Activated T-cell treated with anti-CD3 and anti-CD28 coated beads, Interleukin-2, amount 50 U/mL, for 72 hours (primary cell): Measurements from ENCODE around the gene MRPS27. TPM values are rescaled to one million over a fixed set of nuclear protein-coding genes. Genes with fewer than 3 reads are reported as not detected.

ENCODE experiments used
- ATAC-seq, 2 donors: fragments of 150-1000 bp; cut with Tn5 transposase; replicated peaks in 1 of 2; 2 replicates each; pipeline ENCODE4 v1.10.0; 2021; ENCODE audit warnings: moderate library complexity in 2 of 2, mild to moderate bottlenecking in 1 of 2
- DNase-seq, 2 donors: peaks; one replicate each; pipeline ENCODE4 v3.0.0; 2021 to 2022; ENCODE audit warnings: mixed read lengths in 1 of 2
- H3K27ac Mint-ChIP-seq: one replicate; pipeline ENCODE4 v1.8.0; 2022; ENCODE audit warnings: mild to moderate bottlenecking, moderate library complexity, mixed read lengths
- H3K27me3 Mint-ChIP-seq: one replicate; pipeline ENCODE4 v1.8.0; 2022; ENCODE audit warnings: low read depth, mixed read lengths
- H3K36me3 Mint-ChIP-seq, 2 donors: one replicate each; pipeline ENCODE4 v1.8.0; 2022; ENCODE audit warnings: mixed read lengths in 2 of 2, mild to moderate bottlenecking in 1 of 2; ENCODE audit not compliant: insufficient read depth in 2 of 2
- H3K4me1 Mint-ChIP-seq: one replicate; pipeline ENCODE4 v1.8.0; 2022; ENCODE audit warnings: low read depth, mixed read lengths
- H3K4me3 Mint-ChIP-seq, 2 donors: one replicate each; pipeline ENCODE4 v1.8.0; 2022; ENCODE audit warnings: mild to moderate bottlenecking in 2 of 2, mixed read lengths in 2 of 2, moderate library complexity in 2 of 2
- H3K9me3 Mint-ChIP-seq, 2 donors: one replicate each; pipeline ENCODE4 v1.8.0; 2022; ENCODE audit warnings: mixed read lengths in 2 of 2
- total RNA-seq, 2 donors: library from RNA; stranded (reverse); gene quantifications; one replicate each; pipeline ENCODE4 v1.2.3, GENCODE V29; 2022

MRPS27 gene
- total RNA-seq, 2 donors from 2014 or later = 80.5 to 83.7 TPM

DNA sequence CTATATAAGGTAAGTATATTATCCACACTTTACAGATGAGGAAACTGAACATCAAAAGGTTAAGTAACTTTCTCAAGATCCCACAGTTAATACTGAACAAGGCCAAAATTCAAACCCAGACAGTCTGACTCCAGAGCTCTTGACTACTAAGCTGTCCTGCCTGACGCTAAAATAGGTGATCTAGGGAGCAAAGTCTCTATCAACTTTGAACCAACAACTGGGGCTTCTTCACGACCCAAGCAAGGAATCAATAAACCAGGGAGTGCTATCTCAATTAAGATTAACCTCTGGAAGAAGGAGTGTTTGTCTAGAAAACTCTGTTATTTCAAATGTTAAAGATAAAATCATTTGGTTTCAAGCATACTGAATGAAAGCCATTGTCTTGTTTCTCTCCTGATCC, 64.4 kb downstream of the MRPS27 start:
- Mint-ChIP-seq H3K27ac (peak overlapping the region; percentile 28), H3K27me3 (no peaks in the 10 kb centered on the region), H3K4me1 (no peaks in the 10 kb centered on the region), H3K9me3 (no peaks in the 10 kb centered on the region), H3K36me3 (peaks cover 2 to 9% of the 10 kb centered on the region in 2 donors), H3K4me3 (no peak overlapping the region)
- DNase-seq = no peak
- no peak for ATAC-seq

DNA sequence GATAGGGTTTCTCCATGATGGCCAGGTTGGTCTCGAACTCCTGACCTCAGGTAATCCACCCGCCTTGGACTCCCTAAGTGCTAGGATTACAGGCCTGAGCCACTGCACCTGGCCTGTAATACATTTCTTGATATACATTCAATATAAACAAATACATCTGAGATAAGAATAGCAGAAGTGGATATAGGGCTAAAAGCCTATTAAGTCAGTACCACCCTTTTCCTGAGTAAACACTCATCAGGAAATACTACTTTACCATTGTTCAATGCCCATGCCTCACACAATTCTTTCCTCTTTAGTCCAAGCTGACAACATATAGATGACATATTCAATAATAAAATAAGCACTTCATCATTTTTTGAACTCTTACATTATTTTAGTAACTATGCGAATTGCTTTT, 64.8 kb downstream of the MRPS27 start:
- Mint-ChIP-seq H3K27me3 (no peaks in the 10 kb centered on the region), H3K9me3 (no peaks in the 10 kb centered on the region), H3K4me3 (no peak overlapping the region), H3K36me3 (peaks cover 2 to 9% of the 10 kb centered on the region in 2 donors), H3K27ac (peak overlapping the region; percentile 28), H3K4me1 (no peaks in the 10 kb centered on the region)
- ATAC-seq = no peak
- no peak for DNase-seq

DNA sequence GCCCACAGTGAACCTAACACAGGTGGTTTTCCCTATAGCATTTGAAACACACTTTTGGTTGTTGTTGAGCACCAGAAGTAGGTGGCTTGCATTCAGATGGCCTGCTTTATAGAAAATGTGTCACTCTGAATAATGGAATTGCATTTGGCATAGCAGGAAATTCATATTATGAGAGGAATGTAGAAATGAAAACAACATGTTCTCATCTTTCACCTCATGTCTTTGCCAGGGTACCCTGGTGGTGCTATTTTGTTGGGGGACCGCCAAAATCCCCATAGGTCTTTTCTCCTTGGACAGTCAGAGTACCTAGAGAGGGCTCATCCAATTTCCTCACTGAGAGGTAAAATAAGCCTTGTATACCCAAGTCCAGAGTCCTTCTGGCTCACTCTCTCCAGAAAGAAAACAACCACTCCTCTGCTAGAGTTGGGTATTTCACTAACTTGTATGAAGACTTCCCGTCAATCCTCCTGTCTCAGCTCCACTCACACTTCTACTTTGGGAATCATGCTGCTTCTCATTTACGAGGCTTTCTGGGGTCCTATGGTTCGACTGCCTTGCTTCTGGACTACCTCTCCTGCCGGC, 67.4 kb downstream of the MRPS27 start:
- Mint-ChIP-seq H3K9me3 (no peaks in the 10 kb centered on the region), H3K27ac (no peak overlapping the region), H3K27me3 (no peaks in the 10 kb centered on the region), H3K4me3 (no peak overlapping the region), H3K4me1 (no peaks in the 10 kb centered on the region), H3K36me3 (peaks cover 2 to 7% of the 10 kb centered on the region in 2 donors)
- ATAC-seq (no peak), DNase-seq (no peak)

DNA sequence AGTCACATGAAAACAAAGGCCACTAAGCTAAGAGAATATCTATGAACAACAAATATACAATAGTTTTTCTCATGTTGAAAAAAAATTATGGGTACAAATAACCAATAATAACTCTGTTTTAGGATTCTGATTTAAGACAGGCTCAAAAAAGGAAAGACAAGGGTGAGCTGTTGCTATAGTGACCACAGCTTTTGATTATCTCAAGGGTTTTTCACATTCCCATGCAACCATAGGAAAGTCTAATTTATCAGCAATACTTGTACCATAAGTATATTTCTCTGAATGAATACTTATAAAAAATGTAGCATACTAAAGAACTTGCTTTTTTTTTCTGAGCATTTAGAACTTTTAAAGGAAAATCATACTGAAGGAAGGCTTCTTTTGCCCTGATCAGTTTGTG, 68.0 kb downstream of the MRPS27 start:
- peaks cover 1% of the 10 kb centered on the region for H3K4me1 Mint-ChIP-seq
- no peaks in the 10 kb centered on the region for H3K27me3 Mint-ChIP-seq
- H3K4me3 Mint-ChIP-seq = no peak overlapping the region
- peaks cover 2 to 5% of the 10 kb centered on the region in 2 donors for H3K36me3 Mint-ChIP-seq
- H3K9me3 Mint-ChIP-seq = no peaks in the 10 kb centered on the region
- H3K27ac Mint-ChIP-seq = no peak overlapping the region
- ATAC-seq (no peak), DNase-seq (no peak)

DNA sequence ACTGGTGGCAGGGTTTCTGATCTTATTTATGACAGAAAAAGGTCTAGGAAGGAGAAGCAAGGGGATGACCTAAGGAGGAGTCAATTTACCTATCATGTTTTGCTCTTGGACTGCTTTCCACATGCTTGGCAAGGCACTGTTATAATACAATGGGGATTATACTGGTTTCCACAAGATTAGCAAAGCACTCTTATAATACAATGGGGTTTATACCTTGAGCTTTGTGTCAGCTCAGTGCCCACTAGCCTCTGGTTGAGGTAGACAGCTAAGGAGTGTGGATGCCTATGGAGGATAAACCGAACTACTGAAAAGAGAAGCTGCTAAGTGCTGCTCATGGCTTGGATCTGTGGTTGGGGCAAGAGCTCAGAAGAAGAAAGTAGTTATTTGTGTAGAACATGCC, 68.7 kb downstream of the MRPS27 start:
- peaks cover 6% of the 10 kb centered on the region for H3K4me1 Mint-ChIP-seq
- no peak overlapping the region for H3K4me3 Mint-ChIP-seq
- H3K9me3 Mint-ChIP-seq = no peaks in the 10 kb centered on the region

DNA sequence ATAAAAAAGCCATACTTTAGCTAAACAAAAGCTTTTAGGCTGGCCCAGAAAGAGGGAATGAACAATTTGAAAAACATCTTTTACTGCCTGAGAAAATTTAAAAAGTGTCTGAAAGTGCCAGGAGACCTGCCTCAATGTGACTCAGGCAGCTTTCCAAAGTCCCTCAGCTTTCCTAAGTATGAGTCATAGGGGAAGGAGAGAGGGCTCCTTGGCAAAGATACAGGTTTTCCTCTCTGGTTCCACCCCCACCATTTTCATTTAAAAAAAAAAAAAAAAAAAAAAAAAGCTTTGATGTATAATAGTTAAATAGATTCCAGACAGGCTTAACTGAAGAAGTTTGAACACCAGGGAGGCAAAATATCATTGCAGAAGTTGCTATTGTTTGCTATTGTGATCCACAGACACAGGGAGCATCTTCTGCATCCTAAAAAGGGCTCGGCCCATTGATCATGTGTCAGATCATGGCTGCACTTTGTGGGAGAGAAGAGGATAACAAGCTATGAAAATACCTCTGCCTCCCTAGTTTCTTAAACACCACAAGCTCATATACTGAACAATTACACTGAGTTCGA, 71.5 kb downstream of the MRPS27 start:
- ATAC-seq (no peak), DNase-seq (no peak)
- peaks cover 2 to 5% of the 10 kb centered on the region in 2 donors for H3K36me3 Mint-ChIP-seq
- H3K4me3 Mint-ChIP-seq = no peak overlapping the region
- no peak overlapping the region for H3K27ac Mint-ChIP-seq
- peaks cover 19% of the 10 kb centered on the region for H3K4me1 Mint-ChIP-seq
- no peaks in the 10 kb centered on the region for H3K27me3 Mint-ChIP-seq
- H3K9me3 Mint-ChIP-seq = no peaks in the 10 kb centered on the region

More for the DNA sequence above, 68.7 kb downstream of the MRPS27 start:
- Mint-ChIP-seq H3K27ac (no peak overlapping the region), H3K36me3 (peaks cover 2 to 5% of the 10 kb centered on the region in 2 donors), H3K27me3 (no peaks in the 10 kb centered on the region)
- ATAC-seq = no peak
- no peak for DNase-seq

DNA sequence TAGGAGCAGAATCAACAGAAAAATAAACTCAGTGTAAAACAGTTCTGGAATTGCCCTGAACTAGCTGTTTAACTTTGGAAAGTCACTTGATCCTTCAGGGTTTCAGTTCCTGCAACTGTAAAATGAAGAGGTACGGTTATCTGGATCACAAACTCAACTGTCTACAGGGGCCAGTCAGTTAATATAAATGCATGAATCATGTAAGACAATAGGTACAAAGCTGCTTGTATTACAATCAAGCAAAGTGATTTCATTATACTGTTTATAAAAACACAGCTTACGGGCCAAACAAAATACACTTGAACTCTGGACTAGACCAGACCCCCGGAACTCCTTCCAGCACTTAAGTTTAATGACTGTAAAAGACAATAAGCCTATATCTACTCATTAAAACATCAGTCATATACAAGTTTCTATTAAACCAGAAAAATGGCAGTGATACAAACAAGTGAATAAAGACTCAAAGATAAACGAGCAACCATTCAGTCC, 73.0 kb downstream of the MRPS27 start:
- DNase-seq (no peak), ATAC-seq (no peak)
- peaks cover 19% of the 10 kb centered on the region for H3K4me1 Mint-ChIP-seq
- no peak overlapping the region for H3K4me3 Mint-ChIP-seq
- no peak overlapping the region for H3K27ac Mint-ChIP-seq
- no peaks in the 10 kb centered on the region for H3K27me3 Mint-ChIP-seq
- H3K9me3 Mint-ChIP-seq = no peaks in the 10 kb centered on the region
- H3K36me3 Mint-ChIP-seq = no peaks in the 10 kb centered on the region

DNA sequence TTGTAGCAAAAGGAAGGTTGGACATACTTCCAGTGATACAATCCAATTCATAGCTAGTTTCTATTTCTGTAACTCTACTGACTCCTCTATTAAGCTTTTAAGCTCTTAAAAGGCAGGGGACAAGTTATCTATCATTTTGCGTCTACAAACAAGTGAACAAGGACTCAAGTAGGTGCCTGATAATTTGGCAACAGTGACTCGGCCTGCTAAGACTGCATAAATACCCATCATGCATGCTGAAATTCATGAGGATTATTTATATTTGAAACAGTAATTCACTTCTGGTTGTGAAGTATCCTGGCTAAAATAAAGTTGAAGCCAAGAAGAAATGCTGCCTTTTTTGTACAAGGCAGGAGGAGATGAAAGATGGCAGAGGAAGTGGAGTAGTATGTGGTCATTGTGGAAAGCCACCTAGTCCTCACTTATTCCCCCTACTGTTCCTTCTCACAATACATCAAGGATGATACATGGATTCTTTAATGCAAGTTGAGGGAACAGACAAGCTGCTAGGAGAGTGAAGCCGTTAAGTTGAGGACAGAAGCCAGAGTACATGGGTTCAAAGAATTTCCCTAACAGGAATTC, 74.0 kb downstream of the MRPS27 start:
- H3K4me1 Mint-ChIP-seq = peaks cover 19% of the 10 kb centered on the region
- H3K9me3 Mint-ChIP-seq = no peaks in the 10 kb centered on the region
- ATAC-seq (no peak), DNase-seq (no peak)
- H3K36me3 Mint-ChIP-seq = no peaks in the 10 kb centered on the region
- H3K4me3 Mint-ChIP-seq = no peak overlapping the region
- H3K27ac Mint-ChIP-seq = no peak overlapping the region
- H3K27me3 Mint-ChIP-seq = no peaks in the 10 kb centered on the region

DNA sequence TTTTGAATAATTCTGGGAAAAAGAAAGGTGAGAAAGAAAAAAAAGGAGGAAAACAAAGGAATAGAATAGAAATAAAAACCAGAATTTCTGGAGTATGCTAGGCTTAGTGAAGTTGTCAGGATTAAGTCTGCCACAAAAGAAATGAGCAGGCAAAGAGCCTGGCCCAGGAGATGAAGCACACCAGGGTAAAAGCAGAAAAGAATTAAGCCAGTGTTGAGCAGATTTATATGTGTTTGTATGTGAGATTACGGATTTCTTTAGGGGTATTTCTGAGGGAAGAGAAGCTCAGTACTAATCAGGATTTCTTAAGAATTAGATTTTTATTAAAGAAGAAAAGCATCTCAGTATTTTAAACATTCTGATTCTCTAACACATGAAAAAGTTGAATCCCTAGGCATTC, 74.5 kb downstream of the MRPS27 start:
- Mint-ChIP-seq H3K4me1 (peaks cover 19% of the 10 kb centered on the region), H3K4me3 (no peak overlapping the region), H3K27ac (no peak overlapping the region), H3K27me3 (no peaks in the 10 kb centered on the region), H3K9me3 (no peaks in the 10 kb centered on the region), H3K36me3 (no peaks in the 10 kb centered on the region)
- no peak for DNase-seq
- no peak for ATAC-seq

DNA sequence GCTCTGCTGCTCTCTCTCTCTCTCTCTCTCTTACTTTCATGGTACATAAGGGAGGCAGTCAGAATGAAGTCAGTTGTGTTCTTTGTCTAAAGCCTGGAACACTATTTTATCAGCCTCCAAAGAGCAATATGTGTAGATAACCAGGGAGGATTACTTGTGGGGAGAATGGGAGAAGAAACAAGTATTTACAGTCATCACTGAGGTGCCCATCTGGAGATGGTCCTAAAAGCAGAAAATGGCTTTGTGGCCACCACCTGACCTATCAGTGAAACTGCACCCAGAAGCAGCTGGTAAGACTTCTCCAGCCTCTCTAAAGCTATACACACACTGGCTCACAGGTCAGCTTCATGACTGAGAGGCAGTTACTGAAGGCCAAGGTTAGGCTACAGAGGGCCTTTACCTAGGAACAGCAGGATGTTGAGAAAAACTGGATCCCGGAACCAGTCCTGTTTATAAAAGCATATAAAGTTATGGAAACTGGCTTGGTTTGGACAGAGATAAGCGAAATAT, 75.1 kb downstream of the MRPS27 start:
- H3K27me3 Mint-ChIP-seq = no peaks in the 10 kb centered on the region
- no peaks in the 10 kb centered on the region for H3K9me3 Mint-ChIP-seq
- H3K27ac Mint-ChIP-seq = no peak overlapping the region
- DNase-seq = no peak
- no peak for ATAC-seq
- H3K4me1 Mint-ChIP-seq = peaks cover 19% of the 10 kb centered on the region
- no peak overlapping the region for H3K4me3 Mint-ChIP-seq
- no peaks in the 10 kb centered on the region for H3K36me3 Mint-ChIP-seq

DNA sequence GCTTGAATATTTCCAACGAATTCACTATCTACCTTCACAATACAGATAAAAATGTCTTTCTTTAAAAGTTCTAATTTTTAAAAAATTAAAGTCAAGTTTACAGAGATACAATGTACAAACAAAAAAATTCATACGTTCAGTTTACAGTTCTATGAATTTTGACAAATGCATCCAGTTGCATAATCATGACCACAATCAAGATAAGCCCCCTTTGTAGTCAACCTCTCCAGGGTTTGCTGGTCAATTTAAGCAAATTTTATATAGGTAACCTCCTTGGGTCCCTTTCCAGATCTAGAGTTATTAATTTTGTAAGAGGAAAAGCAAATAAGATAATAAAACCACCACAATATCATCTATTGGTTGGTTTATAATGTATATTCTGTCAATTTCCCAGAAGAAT, 76.3 kb downstream of the MRPS27 start:
- H3K4me3 Mint-ChIP-seq = no peak overlapping the region
- no peaks in the 10 kb centered on the region for H3K9me3 Mint-ChIP-seq
- ATAC-seq (no peak), DNase-seq (no peak)
- H3K27me3 Mint-ChIP-seq = no peaks in the 10 kb centered on the region
- peaks cover 19% of the 10 kb centered on the region for H3K4me1 Mint-ChIP-seq
- no peaks in the 10 kb centered on the region for H3K36me3 Mint-ChIP-seq
- no peak overlapping the region for H3K27ac Mint-ChIP-seq

DNA sequence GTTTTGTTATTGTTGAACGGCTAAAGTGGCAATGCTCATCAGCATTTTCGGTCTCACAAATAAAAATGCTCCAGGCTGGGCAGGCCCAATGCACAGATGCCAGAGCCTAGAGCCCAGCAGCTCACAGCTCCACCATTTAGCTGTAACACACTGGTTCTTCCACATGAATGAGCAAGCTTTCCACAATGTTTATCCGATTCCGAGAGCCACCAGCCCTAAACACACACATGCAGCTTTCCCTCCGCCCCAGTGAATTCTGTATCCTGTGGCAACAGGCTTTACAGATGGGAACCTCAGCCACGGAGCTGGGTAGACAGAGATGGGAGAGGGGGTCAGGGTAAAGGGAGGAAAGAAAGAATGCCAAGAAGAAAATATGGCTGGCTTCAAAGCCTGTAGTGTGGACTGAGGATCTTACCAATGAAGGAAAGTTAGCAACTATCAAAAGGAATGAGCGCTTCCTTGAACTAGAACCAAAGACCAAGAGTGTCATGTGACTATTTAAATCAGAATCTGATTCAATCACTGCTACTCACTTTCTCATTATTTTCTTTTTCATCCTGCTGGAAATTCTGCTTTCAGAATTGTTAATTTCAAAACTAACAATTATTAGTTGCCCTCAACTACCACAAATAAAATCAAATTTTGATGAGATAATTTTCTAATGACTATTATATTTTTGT, 77.1 kb downstream of the MRPS27 start:
- DNase-seq (no peak), ATAC-seq (no peak)
- Mint-ChIP-seq H3K9me3 (no peaks in the 10 kb centered on the region), H3K27ac (no peak overlapping the region), H3K4me1 (peaks cover 19% of the 10 kb centered on the region), H3K4me3 (no peak overlapping the region), H3K27me3 (no peaks in the 10 kb centered on the region), H3K36me3 (no peaks in the 10 kb centered on the region)

DNA sequence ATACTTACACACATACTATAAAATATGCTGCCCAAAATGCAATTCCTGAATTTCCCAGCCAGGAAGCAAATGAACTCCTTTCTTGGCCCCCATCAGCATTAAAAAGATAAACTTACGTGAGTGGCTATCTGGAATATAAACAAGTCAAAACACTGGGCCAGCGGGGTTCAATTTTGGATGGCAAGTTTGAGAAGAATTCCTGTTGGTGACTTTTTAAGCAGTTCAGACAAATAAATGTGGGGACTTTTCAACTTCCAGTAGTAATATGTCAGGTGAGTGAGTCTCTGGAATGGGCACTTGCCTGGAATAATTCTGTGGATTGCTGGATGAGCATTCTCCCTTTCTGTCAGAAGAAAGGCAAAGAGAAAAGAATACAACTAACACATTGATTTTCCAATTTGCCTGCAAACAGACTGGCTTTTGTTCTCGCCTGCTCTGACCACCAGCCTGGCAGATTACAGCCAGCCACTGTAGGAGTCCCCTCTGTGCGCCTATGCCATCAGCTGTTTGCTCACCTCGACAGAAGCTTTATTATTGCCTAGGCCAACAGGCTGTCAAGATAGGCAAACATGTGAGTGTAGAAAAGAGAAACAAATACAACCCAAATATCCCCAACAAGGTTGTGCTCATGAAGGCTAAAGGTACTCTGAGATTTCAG, 78.6 kb downstream of the MRPS27 start:
- peaks cover 0 to 8% of the 10 kb centered on the region in 2 donors for H3K36me3 Mint-ChIP-seq
- peaks cover 13% of the 10 kb centered on the region for H3K4me1 Mint-ChIP-seq
- no peak overlapping the region for H3K27ac Mint-ChIP-seq
- no peak overlapping the region for H3K4me3 Mint-ChIP-seq
- H3K9me3 Mint-ChIP-seq = no peaks in the 10 kb centered on the region
- DNase-seq (no peak), ATAC-seq (no peak)
- no peaks in the 10 kb centered on the region for H3K27me3 Mint-ChIP-seq
